ENCODE data around the gene RIC1. TPM values are rescaled to one million over a fixed set of nuclear protein-coding genes. Genes with fewer than 3 reads are reported as not detected.

Gene RIC1
- total and polyA plus RNA-seq, 11 donors = 2.4 to 14.4 (median 8.7) TPM

GRCh38 chr9:5642170-5642569 is 13.3 kb downstream of the RIC1 start:
- no peak for ATAC-seq
- H3K4me3 ChIP-seq = no peak overlapping the region
- peaks cover 0 to 43% (median 8%) of the 10 kb centered on the region in 12 donors for H3K9me3 ChIP-seq
- H3K27ac ChIP-seq = no peak overlapping the region
- peaks cover 0 to 25% (median 4%) of the 10 kb centered on the region in 12 donors for H3K4me1 ChIP-seq
- WGBS, 4 donors = 92 to 100% (median 96%) methylated on average over 2 of the region's 2 CpGs
- DNase-seq = no peak
- intact Hi-C loops (cut with DNase I) = no loop called here
- peaks cover 0 to 5% (median 0%) of the 10 kb centered on the region in 9 donors for H3K36me3 ChIP-seq
- no peaks in the 10 kb centered on the region for H3K27me3 ChIP-seq
- TF ChIP-seq CTCF (IDR thresholded peaks at IDR 0.05) (no peak), POLR2A (IDR thresholded peaks at IDR 0.05) (no peak)

GRCh38 chr9:5643005-5643624 is 14.2 kb downstream of the RIC1 start:
- no peak overlapping the region for H3K27ac ChIP-seq
- TF ChIP-seq CTCF (IDR thresholded peaks at IDR 0.05) (no peak), POLR2A (IDR thresholded peaks at IDR 0.05) (no peak)
- peaks cover 0 to 25% (median 5%) of the 10 kb centered on the region in 12 donors for H3K4me1 ChIP-seq
- DNase-seq (no peak), ATAC-seq (no peak)
- H3K36me3 ChIP-seq = peaks cover 0 to 5% (median 0%) of the 10 kb centered on the region in 9 donors
- intact Hi-C loops (cut with DNase I) = no loop called here
- no peaks in the 10 kb centered on the region for H3K27me3 ChIP-seq
- no peak overlapping the region for H3K4me3 ChIP-seq
- H3K9me3 ChIP-seq = peaks cover 0 to 37% (median 8%) of the 10 kb centered on the region in 12 donors

GRCh38 chr9:5644501-5644900 is 15.6 kb downstream of the RIC1 start:
- H3K4me3 ChIP-seq = no peak overlapping the region
- peaks cover 0 to 5% (median 0%) of the 10 kb centered on the region in 9 donors for H3K36me3 ChIP-seq
- H3K27me3 ChIP-seq = no peaks in the 10 kb centered on the region
- intact Hi-C loops (cut with DNase I) = no loop called here
- no peak for TF ChIP-seq POLR2A (IDR thresholded peaks at IDR 0.05)
- no peak for TF ChIP-seq CTCF (IDR thresholded peaks at IDR 0.05)
- H3K27ac ChIP-seq = no peak overlapping the region
- DNase-seq = no peak
- peaks cover 0 to 37% (median 11%) of the 10 kb centered on the region in 12 donors for H3K9me3 ChIP-seq
- WGBS, 4 donors = 94 to 98% (median 96%) methylated on average over 1 of the region's 1 CpG
- H3K4me1 ChIP-seq = peaks cover 0 to 25% (median 5%) of the 10 kb centered on the region in 12 donors
- ATAC-seq = no peak

- WGBS, 4 donors = 90 to 98% (median 94%) methylated on average over 3 of the region's 3 CpGs
- H3K4me1 ChIP-seq = peaks cover 0 to 25% (median 5%) of the 10 kb centered on the region in 12 donors
Observed at GRCh38 chr9:5646116-5646515, 17.2 kb downstream of the RIC1 start.

More at GRCh38 chr9:5646116-5646515, 17.2 kb downstream of the RIC1 start:
- Histone ChIP-seq H3K27me3 (no peaks in the 10 kb centered on the region), H3K9me3 (peaks cover 0 to 30% (median 10%) of the 10 kb centered on the region in 12 donors), H3K27ac (no peak overlapping the region), H3K4me3 (no peak overlapping the region), H3K36me3 (no peaks in the 10 kb centered on the region)
- intact Hi-C loops (cut with DNase I) = no loop called here
- ATAC-seq = no peak
- TF ChIP-seq POLR2A (IDR thresholded peaks at IDR 0.05) (no peak), CTCF (IDR thresholded peaks at IDR 0.05) (no peak)
- DNase-seq = no peak

All from heart left ventricle (tissue), 16 donors.